Measurements from ENCODE around the gene UBXN1.
"Not testable (repeated sequence)": the region's sequence is repeated elsewhere in the genome, so short reads cannot be mapped to it uniquely, and the experiment has no call there.

The UBXN1 gene

DNA sequence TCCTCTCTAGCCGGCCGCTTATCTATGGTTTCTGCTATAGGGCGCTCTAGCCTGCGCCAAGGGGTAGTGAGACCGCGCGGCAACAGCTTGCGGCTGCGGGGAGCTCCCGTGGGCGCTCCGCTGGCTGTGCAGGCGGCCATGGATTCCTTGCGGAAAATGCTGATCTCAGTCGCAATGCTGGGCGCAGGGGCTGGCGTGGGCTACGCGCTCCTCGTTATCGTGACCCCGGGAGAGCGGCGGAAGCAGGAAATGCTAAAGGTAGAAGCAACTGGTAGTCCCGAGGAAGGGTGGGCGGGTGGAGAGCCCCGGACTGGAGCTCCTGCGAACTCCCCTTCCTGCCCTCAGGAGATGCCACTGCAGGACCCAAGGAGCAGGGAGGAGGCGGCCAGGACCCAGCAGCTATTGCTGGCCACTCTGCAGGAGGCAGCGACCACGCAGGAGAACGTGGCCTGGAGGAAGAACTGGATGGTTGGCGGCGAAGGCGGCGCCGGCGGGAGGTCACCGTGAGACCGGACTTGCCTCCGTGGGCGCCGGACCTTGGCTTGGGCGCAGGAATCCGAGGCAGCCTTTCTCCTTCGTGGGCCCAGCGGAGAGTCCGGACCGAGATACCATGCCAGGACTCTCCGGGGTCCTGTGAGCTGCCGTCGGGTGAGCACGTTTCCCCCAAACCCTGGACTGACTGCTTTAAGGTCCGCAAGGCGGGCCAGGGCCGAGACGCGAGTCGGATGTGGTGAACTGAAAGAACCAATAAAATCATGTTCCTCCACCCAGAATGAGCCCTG, 7.1 kb downstream of the UBXN1 start, which contains the start of the genes LBHD1 and UQCC3:
Gene LBHD1 (minus strand): TSS at position 660 of the 782 bp plus-strand sequence. CDS start 2,236 bp downstream, outside the sequence.
Gene UQCC3 (plus strand): TSS at position 66 of the 782 bp plus-strand sequence. CDS start 73 bp downstream, at position 139.
- DNase-seq (ENCODE audit: low spot score): peak; percentile 71

DNA sequence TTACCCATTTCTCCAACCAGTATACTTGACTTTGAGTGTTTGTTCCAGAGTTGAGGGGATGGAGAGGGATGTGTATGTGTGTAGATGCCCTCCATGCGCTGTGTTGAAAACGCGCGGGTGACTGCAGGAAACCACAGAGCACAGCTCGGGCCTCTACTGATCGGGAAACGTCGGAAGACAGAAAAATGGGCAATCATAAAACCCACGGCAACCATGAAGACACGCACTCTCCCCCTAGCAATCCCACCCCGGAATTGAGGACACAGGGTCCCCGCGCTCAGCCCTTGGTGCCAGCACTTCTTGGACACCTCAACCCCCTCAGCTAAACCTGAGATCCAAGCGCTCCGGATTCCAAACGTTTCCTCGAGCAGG, 7.7 kb downstream of the UBXN1 start:
- no peak for DNase-seq (ENCODE audit: low spot score)

- DNase-seq (ENCODE audit: low spot score): no peak
Measured at GRCh38 chr11:62669420-62670161, 9.3 kb downstream of the UBXN1 start.

DNA sequence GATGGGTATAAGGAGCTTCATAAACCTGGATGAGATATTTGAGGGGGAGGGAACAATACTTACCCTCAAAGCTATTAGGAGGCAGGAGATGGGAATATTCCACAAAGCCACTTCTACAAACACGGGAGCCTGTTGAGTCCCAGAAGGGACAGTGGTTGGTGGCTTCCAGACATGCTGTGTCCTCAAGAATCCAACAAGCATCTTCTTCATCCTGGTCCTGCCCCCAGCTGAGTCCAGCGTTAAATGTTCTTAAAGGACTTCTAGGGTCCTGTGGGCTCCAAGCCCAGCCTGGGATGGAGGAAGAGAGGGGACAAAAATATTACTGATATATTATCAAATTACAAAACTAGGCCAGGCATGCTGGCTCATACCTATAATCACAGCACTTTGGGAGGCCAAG, 11.4 kb downstream of the UBXN1 start:
- no peak for DNase-seq (ENCODE audit: low spot score)

DNA sequence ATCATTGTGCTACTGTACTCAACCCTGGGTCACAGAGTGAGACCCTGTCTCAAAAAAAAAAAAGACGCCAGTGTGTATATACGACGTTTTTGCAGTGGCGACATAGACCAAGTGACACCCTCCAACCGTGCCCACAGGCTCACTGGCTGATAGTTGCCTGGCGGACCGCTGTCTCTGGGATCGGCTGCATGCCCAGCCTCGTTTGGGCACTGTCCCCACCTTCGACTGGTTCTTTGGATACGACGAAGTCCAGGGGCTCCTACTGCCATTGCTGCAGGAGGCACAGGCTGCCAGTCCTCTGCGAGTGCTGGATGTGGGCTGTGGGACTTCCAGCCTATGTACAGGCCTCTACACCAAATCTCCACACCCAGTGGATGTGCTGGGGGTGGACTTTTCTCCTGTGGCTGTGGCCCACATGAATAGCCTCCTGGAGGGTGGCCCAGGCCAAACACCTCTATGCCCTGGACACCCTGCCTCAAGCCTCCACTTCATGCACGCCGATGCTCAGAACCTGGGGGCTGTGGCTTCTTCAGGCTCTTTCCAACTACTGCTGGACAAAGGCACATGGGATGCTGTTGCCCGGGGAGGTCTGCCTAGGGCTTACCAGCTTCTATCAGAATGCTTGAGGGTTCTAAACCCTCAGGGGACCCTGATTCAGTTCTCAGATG, 12.5 kb downstream of the UBXN1 start:
- no peak for DNase-seq (ENCODE audit: low spot score)

DNA sequence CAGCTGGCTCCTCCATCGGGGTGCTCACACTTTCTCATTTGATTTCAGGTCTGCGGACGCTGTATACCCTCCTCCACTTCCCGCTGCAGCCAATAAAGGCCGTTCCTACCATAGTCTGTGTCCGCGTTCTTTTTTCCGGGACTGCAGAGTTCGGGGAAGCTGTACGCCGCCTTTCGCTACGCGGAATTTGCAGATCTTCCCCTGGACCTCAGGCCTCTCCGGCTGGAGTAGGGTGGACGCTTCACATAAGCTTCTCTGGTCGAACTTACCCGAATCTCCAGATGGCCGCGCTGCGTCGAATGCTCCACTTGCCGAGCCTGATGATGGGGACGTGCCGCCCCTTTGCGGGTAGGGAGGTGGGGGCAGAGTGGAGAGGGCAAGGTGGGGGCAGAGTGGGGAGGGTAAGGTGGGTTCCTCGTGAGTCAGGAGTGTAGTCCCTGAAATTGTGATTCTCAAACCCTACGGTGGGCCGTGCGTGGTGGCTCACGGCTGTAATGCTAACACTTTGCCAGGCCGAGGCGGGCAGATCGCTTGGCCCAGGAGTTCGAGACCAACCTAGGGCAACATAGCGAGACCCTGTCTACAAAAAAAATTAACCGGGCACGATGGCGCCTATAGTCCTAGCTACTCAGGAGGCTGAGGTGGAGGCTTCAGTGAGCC, 13.1 kb downstream of the UBXN1 start:
- DNase-seq (ENCODE audit: low spot score): no peak

DNA sequence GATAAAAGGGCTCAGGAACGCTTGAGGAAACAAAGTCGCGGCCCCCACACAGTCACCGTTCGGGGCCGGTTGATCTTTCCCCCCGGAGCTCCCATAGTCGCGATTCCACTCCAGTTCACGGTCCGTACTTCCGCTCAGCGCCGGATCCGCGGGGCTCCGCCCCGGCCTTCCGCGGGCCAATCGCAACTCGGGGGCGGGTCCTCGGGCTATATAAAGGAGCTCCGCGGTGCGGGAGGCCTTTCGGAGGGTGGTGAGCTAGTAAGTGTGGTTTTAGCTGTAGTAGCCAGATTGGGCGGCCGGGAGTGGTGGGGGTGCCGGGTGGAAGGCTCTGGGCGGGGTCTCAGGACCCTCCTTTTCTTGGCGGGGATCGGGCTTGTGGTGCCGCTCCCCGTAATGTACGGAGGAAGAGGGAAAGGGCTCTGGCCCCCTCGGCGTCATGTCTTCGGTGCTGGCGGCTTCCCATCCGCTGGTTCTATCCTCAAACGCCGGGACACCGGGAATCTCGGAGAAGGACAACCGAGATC, 13.7 kb downstream of the UBXN1 start, which contains the start of the genes C11orf98 and CSKMT:
Gene C11orf98 (minus strand): TSS at position 136 of the 524 bp plus-strand sequence. CDS start 41 bp downstream, at position 95.
Gene CSKMT (plus strand): TSS at position 238 of the 524 bp plus-strand sequence. CDS start 568 bp downstream, outside the sequence.
- peak; percentile 90 for DNase-seq (ENCODE audit: low spot score)

- no peak for DNase-seq (ENCODE audit: low spot score)
Measured at GRCh38 chr11:62664405-62665074, 14.3 kb downstream of the UBXN1 start.

GRCh38 chr11:62656796-62657429, 22.0 kb downstream of the UBXN1 start:
- DNase-seq (ENCODE audit: low spot score): no peak

- no peak for DNase-seq (ENCODE audit: low spot score)
Measured at GRCh38 chr11:62654297-62654696, 24.6 kb downstream of the UBXN1 start.

DNA sequence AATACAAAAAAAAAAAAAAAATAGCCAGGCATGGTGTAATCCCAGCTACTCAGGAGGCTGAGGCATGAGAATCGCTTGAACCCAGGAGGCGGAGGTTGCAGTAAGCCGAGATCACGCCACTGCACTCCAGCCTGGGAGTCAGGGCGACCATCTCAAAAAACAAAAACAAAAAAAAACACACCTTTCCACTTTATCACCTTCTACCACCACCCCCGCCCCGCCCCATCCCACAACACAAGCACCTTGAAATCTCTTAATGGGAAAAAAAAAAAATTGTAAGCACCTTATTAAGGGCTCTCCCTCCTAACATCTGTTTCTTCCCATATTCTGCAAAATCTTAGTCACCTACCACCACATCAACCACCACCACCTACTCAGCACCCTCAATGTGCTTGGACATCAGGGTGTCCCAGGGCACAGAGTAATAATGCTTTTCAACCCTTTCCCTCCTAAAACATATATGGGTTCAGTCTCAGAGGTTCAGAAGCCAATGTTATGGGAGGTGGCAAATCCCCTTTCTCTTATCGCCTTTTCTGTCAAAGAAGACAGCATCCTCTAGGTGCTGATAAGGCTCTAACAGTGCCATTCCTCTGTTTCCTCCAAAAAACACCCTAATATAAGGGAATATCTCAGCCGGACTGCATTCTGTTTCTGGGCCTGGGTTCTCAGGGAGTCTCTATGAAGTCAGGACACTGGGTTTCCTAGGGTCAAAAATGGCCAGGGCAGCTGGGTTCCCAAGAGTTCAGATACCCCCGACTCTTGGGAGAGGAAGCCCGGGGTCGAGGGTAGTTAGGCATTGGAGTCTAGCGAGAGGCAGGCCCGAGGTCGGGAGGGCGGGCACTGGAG, 26.5 kb downstream of the UBXN1 start:
- no peak for DNase-seq (ENCODE audit: low spot score)

DNA sequence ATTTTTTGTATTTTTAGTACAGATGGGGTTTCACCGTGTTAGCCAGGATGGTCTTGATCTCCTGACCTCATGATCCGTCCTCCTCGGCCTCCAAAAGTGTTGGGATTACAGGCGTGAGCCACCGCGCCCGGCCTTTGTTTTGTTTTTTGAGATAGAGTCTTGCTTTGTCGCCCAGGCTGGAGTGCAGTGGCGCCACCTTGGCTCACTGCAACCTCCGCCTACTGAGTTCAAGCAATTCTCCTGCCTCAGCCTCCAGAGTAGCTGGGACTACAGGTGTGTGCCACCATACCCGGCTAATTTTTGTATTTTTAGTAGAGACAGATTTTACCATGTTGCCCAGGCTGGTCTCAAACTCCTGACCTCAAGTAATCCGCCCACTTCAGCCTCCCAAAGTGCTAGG, 28.6 kb downstream of the UBXN1 start:
- not testable (repeated sequence) for DNase-seq (ENCODE audit: low spot score)

DNA sequence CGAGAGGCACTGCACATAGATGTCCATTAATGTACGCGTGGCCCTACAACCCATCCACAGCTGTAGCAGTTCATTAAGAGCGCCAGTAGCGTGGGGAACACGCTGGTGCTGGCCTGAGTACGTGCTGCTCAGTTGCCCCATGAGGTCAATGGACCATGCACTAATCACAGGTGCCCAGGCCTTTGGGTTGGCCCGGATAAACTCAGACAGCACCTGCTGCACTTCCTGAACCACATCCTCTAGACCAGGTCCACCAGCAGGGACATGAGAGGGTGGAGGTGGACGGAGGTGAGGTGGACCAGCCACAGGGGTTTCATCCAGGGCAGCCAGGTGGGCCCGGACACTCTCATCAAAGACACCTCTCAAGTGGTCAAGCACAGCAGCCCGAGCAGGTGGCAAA, 29.4 kb downstream of the UBXN1 start:
- DNase-seq (ENCODE audit: low spot score): no peak

GRCh38 chr11:62648967-62649364, 29.9 kb downstream of the UBXN1 start:
- no peak for DNase-seq (ENCODE audit: low spot score)

DNA sequence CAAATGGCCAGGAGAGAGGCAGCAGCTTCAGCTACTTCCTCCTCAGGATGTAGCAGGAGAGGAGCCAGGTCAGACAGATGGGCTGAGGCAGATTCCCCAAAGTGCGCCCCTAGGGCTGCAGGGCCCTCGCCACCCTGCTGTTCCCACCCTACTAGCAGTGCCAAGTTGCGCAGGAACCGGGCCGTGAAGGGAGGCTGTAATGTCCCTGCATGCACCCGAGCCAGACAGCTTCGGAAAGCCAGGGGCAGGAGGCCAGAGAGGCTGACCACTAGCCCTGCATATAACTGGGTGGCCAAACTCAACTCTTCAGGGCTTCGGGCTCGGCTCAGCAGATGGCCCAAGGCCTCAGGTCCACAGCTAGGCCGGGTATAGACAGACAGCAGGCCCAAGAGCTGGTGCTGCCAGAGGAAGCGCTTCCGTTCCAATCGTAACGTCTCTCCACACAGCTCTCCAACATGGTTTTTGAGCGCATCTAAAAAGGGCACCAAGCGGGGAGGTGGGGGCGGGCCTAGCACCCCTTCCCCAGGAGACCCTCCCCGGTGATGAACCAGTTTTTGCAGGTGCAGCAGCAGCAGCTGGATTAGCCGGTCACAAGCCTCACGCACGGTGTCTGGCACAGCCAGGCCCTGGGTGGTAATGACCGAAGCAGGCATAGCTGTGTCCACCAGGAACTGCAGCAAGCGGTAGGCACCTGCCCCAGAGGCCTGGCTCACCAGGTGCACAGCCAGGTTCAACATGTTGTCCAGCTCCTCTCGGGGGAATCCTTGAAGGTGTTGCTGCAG, 30.5 kb downstream of the UBXN1 start:
- DNase-seq (ENCODE audit: low spot score): no peak

DNA sequence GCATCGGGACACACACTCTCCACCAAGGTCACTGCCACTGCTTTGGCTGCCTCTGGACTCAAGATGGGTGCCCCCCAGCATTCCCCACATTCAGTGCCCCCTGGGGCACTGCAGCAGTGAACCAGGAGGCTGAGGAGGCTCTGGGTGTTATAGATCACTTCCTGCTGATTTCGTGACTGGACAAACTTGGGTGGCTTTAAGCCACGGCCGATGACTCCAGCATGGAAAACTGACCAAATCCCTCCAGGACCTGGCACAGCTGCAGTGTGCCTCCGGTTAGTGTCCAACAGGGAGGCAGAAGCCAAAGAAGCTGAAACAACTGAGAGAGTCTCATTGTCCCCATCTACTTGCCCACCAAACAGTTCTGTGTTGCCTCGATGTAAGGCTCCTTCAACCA, 31.3 kb downstream of the UBXN1 start:
- DNase-seq (ENCODE audit: low spot score): no peak

DNA sequence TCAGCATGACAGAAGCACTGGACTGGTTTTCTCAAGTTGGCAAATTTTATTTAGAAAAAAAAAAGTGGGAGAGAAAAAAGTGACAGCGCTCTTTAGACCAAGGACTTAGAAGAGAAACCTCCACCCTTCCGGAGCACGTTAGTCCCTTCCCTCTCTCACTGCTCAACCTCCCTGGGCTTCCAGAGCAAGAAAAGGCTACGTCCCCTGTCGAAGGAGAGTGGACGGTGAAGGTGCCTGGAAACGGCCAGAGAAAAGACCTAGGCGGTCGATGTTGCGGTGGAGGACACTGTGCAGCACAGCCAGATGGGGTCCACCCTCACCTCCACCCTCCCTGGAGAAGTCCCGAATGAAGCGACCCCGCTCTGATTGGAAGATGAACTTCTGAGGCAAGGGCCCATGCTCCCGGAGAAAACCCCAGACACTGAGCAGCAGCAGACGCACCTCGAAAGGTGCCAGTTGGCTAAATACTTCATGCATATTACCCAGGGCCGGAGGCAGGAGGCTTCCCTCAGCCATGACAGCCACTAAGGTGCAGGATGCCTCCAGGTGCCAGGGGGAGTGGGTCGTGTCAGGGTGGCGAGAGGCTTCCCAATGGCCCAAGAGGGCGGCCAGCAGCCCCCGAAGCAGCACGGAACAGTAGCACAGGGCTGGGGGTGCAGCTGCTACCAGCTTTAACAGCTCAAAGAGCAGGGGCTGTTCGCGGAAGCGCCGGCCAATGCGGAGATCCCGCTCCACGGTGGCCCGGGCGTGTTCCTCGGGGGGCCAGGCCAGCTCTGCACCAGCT, 31.9 kb downstream of the UBXN1 start:
- no peak for DNase-seq (ENCODE audit: low spot score)

All from kidney capillary endothelial cell (primary cell).